ENCODE measurements around the gene DAB1. TPM values are rescaled to one million over a fixed set of nuclear protein-coding genes. Genes with fewer than 3 reads are reported as not detected.

Gene DAB1
- total RNA-seq, 1 experiment from 2014 or later = not detected

GRCh38 chr1:57026624-57027354, 397.1 kb downstream of the DAB1 start (continued):
- no peak for TF ChIP-seq CEBPB (IDR thresholded peaks at IDR 0.05; ENCODE audit: low read depth)
- no peak for TF ChIP-seq JUND (IDR thresholded peaks at IDR 0.05)
- no peak for TF ChIP-seq SP1 (IDR thresholded peaks at IDR 0.05; ENCODE audit: low read depth)
- TF ChIP-seq EZH2 (IDR thresholded peaks at IDR 0.05) = no peak

- Histone ChIP-seq H3K4me3 (replicated peaks in 1 of 2; ENCODE audit: low read depth in 1 of 2, low read length in 2 of 2) (no peak overlapping the region), H2AFZ (ENCODE audit: low read depth, low read length, poor library complexity, severe bottlenecking) (no peak overlapping the region), H3K36me3 (ENCODE audit: control insufficient read depth in 1 of 2, insufficient read depth in 2 of 2, low read length in 2 of 2) (no peaks in the 10 kb centered on the region), H3K79me2 (ENCODE audit: insufficient read depth, low read length) (no peaks in the 10 kb centered on the region), H3K9me3 (ENCODE audit: control insufficient read depth in 1 of 2, insufficient read depth in 1 of 2, low read depth in 1 of 2, low read length in 2 of 2) (no peaks in the 10 kb centered on the region), H3K9me2 (ENCODE audit: insufficient read depth) (no peaks in the 10 kb centered on the region), H3K9ac (ENCODE audit: low read length) (no peak overlapping the region), H3K27me3 (ENCODE audit: insufficient read depth, low read length) (peaks cover 9% of the 10 kb centered on the region; the same call in 1 of the 2 replicates), H3K4me1 (ENCODE audit: control insufficient read depth in 1 of 2, insufficient read depth in 2 of 2, low read length in 2 of 2) (no peaks in the 10 kb centered on the region), H4K20me1 (ENCODE audit: insufficient read depth) (no peaks in the 10 kb centered on the region), H3K4me2 (ENCODE audit: low read length) (no peak overlapping the region), H3K27ac (ENCODE audit: low read depth, low read length) (no peak overlapping the region)
- ATAC-seq = no peak
- intact Hi-C loops (cut with micrococcal nuclease) = no loop called here
- DNase-seq (ENCODE audit: low read depth, low spot score) = no peak
- no TSS peak for BruUV-seq (replicated peaks)
- no peak for TF ChIP-seq EGR1 (IDR thresholded peaks at IDR 0.05; ENCODE audit: low read depth)
- no peak for TF ChIP-seq EZH2phosphoT487 (IDR thresholded peaks at IDR 0.05; ENCODE audit: borderline replicate concordance)
- TF ChIP-seq ZBTB33 (IDR thresholded peaks at IDR 0.05; ENCODE audit: extremely low read depth, insufficient replicate concordance, low read length) = no peak
- TF ChIP-seq MAX (IDR thresholded peaks at IDR 0.05) = no peak
- no peak for TF ChIP-seq ZNF274 (IDR thresholded peaks at IDR 0.05; ENCODE audit: low read depth, low read length)
- no peak for TF ChIP-seq EZH2 (IDR thresholded peaks at IDR 0.05)
- no peak for TF ChIP-seq TCF7L2 (IDR thresholded peaks at IDR 0.05; ENCODE audit: borderline replicate concordance, extremely low read depth, insufficient read depth, insufficient read length)
- TF ChIP-seq FOSL1 (IDR thresholded peaks at IDR 0.05; ENCODE audit: low read depth) = no peak
- no peak for TF ChIP-seq SRF (IDR thresholded peaks at IDR 0.05; ENCODE audit: low read depth)
- TF ChIP-seq CEBPB (IDR thresholded peaks at IDR 0.05; ENCODE audit: low read depth) = no peak
- TF ChIP-seq ZFX (IDR thresholded peaks at IDR 0.05) = no peak
- no peak for TF ChIP-seq ELF1 (IDR thresholded peaks at IDR 0.05; ENCODE audit: borderline replicate concordance, low read depth)
- TF ChIP-seq RAD21 (IDR thresholded peaks at IDR 0.05; ENCODE audit: low read depth) = no peak
- TF ChIP-seq JUND (IDR thresholded peaks at IDR 0.05) = no peak
- no peak for TF ChIP-seq ATF3 (IDR thresholded peaks at IDR 0.05)
- TF ChIP-seq YY1 (IDR thresholded peaks at IDR 0.05; ENCODE audit: extremely low read depth, insufficient replicate concordance, low read depth, low read length) = no peak
- TF ChIP-seq POLR2AphosphoS5 (IDR thresholded peaks at IDR 0.05; ENCODE audit: low read depth, low read length) = no peak
- TF ChIP-seq SP1 (IDR thresholded peaks at IDR 0.05; ENCODE audit: low read depth) = no peak
- TF ChIP-seq REST (IDR thresholded peaks at IDR 0.05; ENCODE audit: low read depth) = no peak
- CTCF ChIA-PET = no interaction called here
- RAD21 ChIA-PET (ENCODE audit: low non-redundant PET in 1 of 2, low total read pairs in 2 of 2, uncharacterized antibody in 2 of 2, unreplicated experiment in 2 of 2) = no interaction called here
- POLR2A ChIA-PET = no interaction called here
These were observed 399.0 kb downstream of the DAB1 start for GRCh38 chr1:57024855-57025254.

Data from HCT116 (cell line).